ENCODE measurements around the gene NQO2.

- no peak for TF ChIP-seq CTCF (IDR thresholded peaks at IDR 0.05)
- no peak for TF ChIP-seq POLR2A (IDR thresholded peaks at IDR 0.05)
- TF ChIP-seq POLR2AphosphoS5 (IDR thresholded peaks at IDR 0.05), result no peak
These were observed 11.6 kb upstream of the NQO2 start for GRCh38 chr6:2988094-2988425.

Data from prostate gland (tissue), 2 donors.